GM20431 (cell line): ENCODE measurements around the gene NHS.

ENCODE experiments used
- in situ Hi-C: fragments of 300-500 bp; cut with MseI, MboI; formaldehyde crosslinking; loops from one replicate; pipeline ENCODE4 v1.15.0; 2020; ENCODE audit warnings: low sequenced_read_pairs; ENCODE audit not compliant: unreplicated experiment

NHS gene

GRCh38 chrX:17374619-17375366, at the start of gene NHS:
NHS (plus strand) TSS chrX:17375200; CDS start chrX:17375758, 558 bp downstream.
- in situ Hi-C loops: no loop called here

- in situ Hi-C loops: no loop called here
Observed at GRCh38 chrX:17328837-17329236, 46.2 kb upstream of the NHS start.

- in situ Hi-C loops: no loop called here
Observed at GRCh38 chrX:17336377-17336776, 38.6 kb upstream of the NHS start.

GRCh38 chrX:17355976-17356375, 19.0 kb upstream of the NHS start:
- in situ Hi-C loops: no loop called here

- in situ Hi-C loops: no loop called here
Observed at GRCh38 chrX:17359500-17359899, 15.5 kb upstream of the NHS start.

- in situ Hi-C loops: no loop called here
Observed at GRCh38 chrX:17361620-17362019, 13.4 kb upstream of the NHS start.

GRCh38 chrX:17368002-17368401, 7.0 kb upstream of the NHS start:
- in situ Hi-C loops: no loop called here

GRCh38 chrX:17369309-17369708, 5.7 kb upstream of the NHS start:
- in situ Hi-C loops: no loop called here

- in situ Hi-C loops: no loop called here
Observed at GRCh38 chrX:17370191-17370590, 4.8 kb upstream of the NHS start.

- in situ Hi-C loops: no loop called here
Observed at GRCh38 chrX:17372052-17372451, 2.9 kb upstream of the NHS start.

- in situ Hi-C loops: no loop called here
Observed at GRCh38 chrX:17373337-17373736, 1.7 kb upstream of the NHS start.

- in situ Hi-C loops: no loop called here
Observed at GRCh38 chrX:17375367-17375636, 302 bp downstream of the NHS start.

- in situ Hi-C loops: no loop called here
Observed at GRCh38 chrX:17375637-17376430, 834 bp downstream of the NHS start.

GRCh38 chrX:17376431-17377077, 1.6 kb downstream of the NHS start:
- in situ Hi-C loops: no loop called here

- in situ Hi-C loops: no loop called here
Observed at GRCh38 chrX:17377091-17377717, 2.2 kb downstream of the NHS start.

- in situ Hi-C loops: no loop called here
Observed at GRCh38 chrX:17377795-17378194, 2.8 kb downstream of the NHS start.

GRCh38 chrX:17380221-17380620, 5.2 kb downstream of the NHS start:
- in situ Hi-C loops: no loop called here

- in situ Hi-C loops: no loop called here
Observed at GRCh38 chrX:17390419-17390850, 15.4 kb downstream of the NHS start.

GRCh38 chrX:17395154-17395553, 20.2 kb downstream of the NHS start:
- in situ Hi-C loops: no loop called here

GRCh38 chrX:17397074-17397473, 22.1 kb downstream of the NHS start:
- in situ Hi-C loops: no loop called here

- in situ Hi-C loops: no loop called here
Observed at GRCh38 chrX:17403189-17403691, 28.2 kb downstream of the NHS start.
